ENCODE data around the gene PRKN. TPM values are rescaled to one million over a fixed set of nuclear protein-coding genes. Genes with fewer than 3 reads are reported as not detected.

PRKN gene
- total RNA-seq, 2 donors from 2014 or later, result 3.3 to 4.8 TPM

- H3K27ac ChIP-seq (ENCODE audit: low read depth, low read length), result no peak overlapping the region
- no peak for TF ChIP-seq CTCF (conservative IDR thresholded peaks at IDR 0.05)
- H3K27ac Mint-ChIP-seq, result peak overlapping the region; percentile 84
Measured at GRCh38 chr6:161459008-161459615, 1268.5 kb downstream of the PRKN start.

GRCh38 chr6:161458201-161458951 lies 1269.2 kb downstream of the PRKN start:
- Mint-ChIP-seq H3K4me1 (peaks cover 15% of the 10 kb centered on the region), H3K27me3 (ENCODE audit: insufficient read depth) (no peaks in the 10 kb centered on the region), H3K27ac (peak overlapping the region; percentile 84), H3K36me3 (ENCODE audit: low read depth) (no peaks in the 10 kb centered on the region), H3K9me3 (no peaks in the 10 kb centered on the region), H3K4me3 (no peak overlapping the region)
- H3K4me1 ChIP-seq (ENCODE audit: control insufficient read depth, insufficient read depth, low read length), result peaks cover 5% of the 10 kb centered on the region
- H3K36me3 ChIP-seq (ENCODE audit: control insufficient read depth, insufficient read depth, low read length), result no peaks in the 10 kb centered on the region
- H3K4me3 ChIP-seq (ENCODE audit: low read length), result no peak overlapping the region
- H3K27ac ChIP-seq (ENCODE audit: low read depth, low read length), result no peak overlapping the region
- no peaks in the 10 kb centered on the region for H3K27me3 ChIP-seq (ENCODE audit: control insufficient read depth, insufficient read depth, low read length, poor library complexity, severe bottlenecking)
- 90% methylated on average over 5 to 12 of the region's 12 CpGs for WGBS, 2 experiments (ENCODE audit: insufficient coverage in 1 of 2, insufficient read length in 1 of 2)
- DNase-seq, result no peak
- H3K9me3 ChIP-seq (ENCODE audit: control insufficient read depth, low read length), result no peaks in the 10 kb centered on the region
- TF ChIP-seq CTCF (conservative IDR thresholded peaks at IDR 0.05), result no peak
- H3K9ac ChIP-seq (ENCODE audit: extremely low read depth, low read length, poor library complexity, severe bottlenecking), result no peak overlapping the region

More at GRCh38 chr6:161459008-161459615, 1268.5 kb downstream of the PRKN start:
- Mint-ChIP-seq H3K27me3 (ENCODE audit: insufficient read depth) (no peaks in the 10 kb centered on the region), H3K9me3 (no peaks in the 10 kb centered on the region), H3K4me3 (no peak overlapping the region), H3K36me3 (ENCODE audit: low read depth) (no peaks in the 10 kb centered on the region), H3K4me1 (peaks cover 15% of the 10 kb centered on the region)
- Histone ChIP-seq H3K27me3 (ENCODE audit: control insufficient read depth, insufficient read depth, low read length, poor library complexity, severe bottlenecking) (no peaks in the 10 kb centered on the region), H3K4me3 (ENCODE audit: low read length) (no peak overlapping the region), H3K36me3 (ENCODE audit: control insufficient read depth, insufficient read depth, low read length) (no peaks in the 10 kb centered on the region), H3K4me1 (ENCODE audit: control insufficient read depth, insufficient read depth, low read length) (peaks cover 5% of the 10 kb centered on the region), H3K9me3 (ENCODE audit: control insufficient read depth, low read length) (no peaks in the 10 kb centered on the region), H3K9ac (ENCODE audit: extremely low read depth, low read length, poor library complexity, severe bottlenecking) (no peak overlapping the region)
- DNase-seq, result no peak
- WGBS, 2 experiments (ENCODE audit: insufficient coverage in 1 of 2, insufficient read length in 1 of 2), result 83 to 88% methylated on average over 1 of the region's 1 CpG

- peak; percentile 60 for TF ChIP-seq CTCF (conservative IDR thresholded peaks at IDR 0.05)
- Histone ChIP-seq H3K27me3 (ENCODE audit: control insufficient read depth, insufficient read depth, low read length, poor library complexity, severe bottlenecking) (no peaks in the 10 kb centered on the region), H3K4me1 (ENCODE audit: control insufficient read depth, insufficient read depth, low read length) (peaks cover 5% of the 10 kb centered on the region), H3K36me3 (ENCODE audit: control insufficient read depth, insufficient read depth, low read length) (no peaks in the 10 kb centered on the region), H3K27ac (ENCODE audit: low read depth, low read length) (no peak overlapping the region), H3K9me3 (ENCODE audit: control insufficient read depth, low read length) (no peaks in the 10 kb centered on the region), H3K4me3 (ENCODE audit: low read length) (no peak overlapping the region), H3K9ac (ENCODE audit: extremely low read depth, low read length, poor library complexity, severe bottlenecking) (no peak overlapping the region)
- H3K9me3 Mint-ChIP-seq, result no peaks in the 10 kb centered on the region
- no peak overlapping the region for H3K4me3 Mint-ChIP-seq
- H3K27ac Mint-ChIP-seq, result no peak overlapping the region
- DNase-seq, result no peak
- H3K4me1 Mint-ChIP-seq, result peaks cover 15% of the 10 kb centered on the region
- no peaks in the 10 kb centered on the region for H3K27me3 Mint-ChIP-seq (ENCODE audit: insufficient read depth)
- no peaks in the 10 kb centered on the region for H3K36me3 Mint-ChIP-seq (ENCODE audit: low read depth)
- 83 to 87% methylated on average over 3 to 4 of the region's 5 CpGs for WGBS, 2 experiments (ENCODE audit: insufficient coverage in 1 of 2, insufficient read length in 1 of 2)
Measured at GRCh38 chr6:161455848-161456247, 1271.7 kb downstream of the PRKN start.

All from endodermal cell (in vitro differentiated cells).